ENCODE data around the gene DNMT1.

DNA sequence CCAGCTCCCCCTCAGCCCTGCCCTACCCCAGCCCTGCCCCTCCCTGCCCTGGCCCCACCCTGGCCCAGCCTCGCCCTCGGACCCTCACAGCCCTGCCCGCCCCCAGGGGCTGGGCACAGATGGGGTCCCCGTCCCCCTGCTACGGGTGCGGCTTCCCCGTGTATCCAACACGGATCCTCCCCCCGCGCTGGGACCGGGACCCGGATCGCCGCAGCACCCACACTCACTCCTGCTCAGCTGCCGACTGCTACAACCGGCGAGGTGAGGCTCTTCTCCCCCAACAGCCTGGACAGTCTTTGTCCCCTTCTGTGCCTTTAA lies 103.4 kb downstream of the DNMT1 start:
- TF ChIP-seq, protein P1, sequence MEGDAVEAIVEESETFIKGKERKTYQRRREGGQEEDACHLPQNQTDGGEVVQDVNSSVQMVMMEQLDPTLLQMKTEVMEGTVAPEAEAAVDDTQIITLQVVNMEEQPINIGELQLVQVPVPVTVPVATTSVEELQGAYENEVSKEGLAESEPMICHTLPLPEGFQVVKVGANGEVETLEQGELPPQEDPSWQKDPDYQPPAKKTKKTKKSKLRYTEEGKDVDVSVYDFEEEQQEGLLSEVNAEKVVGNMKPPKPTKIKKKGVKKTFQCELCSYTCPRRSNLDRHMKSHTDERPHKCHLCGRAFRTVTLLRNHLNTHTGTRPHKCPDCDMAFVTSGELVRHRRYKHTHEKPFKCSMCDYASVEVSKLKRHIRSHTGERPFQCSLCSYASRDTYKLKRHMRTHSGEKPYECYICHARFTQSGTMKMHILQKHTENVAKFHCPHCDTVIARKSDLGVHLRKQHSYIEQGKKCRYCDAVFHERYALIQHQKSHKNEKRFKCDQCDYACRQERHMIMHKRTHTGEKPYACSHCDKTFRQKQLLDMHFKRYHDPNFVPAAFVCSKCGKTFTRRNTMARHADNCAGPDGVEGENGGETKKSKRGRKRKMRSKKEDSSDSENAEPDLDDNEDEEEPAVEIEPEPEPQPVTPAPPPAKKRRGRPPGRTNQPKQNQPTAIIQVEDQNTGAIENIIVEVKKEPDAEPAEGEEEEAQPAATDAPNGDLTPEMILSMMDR (conservative IDR thresholded peaks at IDR 0.05) = no peak
- no peak for TF ChIP-seq EZH2 (IDR thresholded peaks at IDR 0.05; ENCODE audit: low read depth)
